SK-N-SH treated with all-trans-retinoic acid at 6 μM for 48 hours (cell line): ENCODE results near the gene ATP13A5.

ENCODE experiments used
- ATAC-seq: fragments of 200-7000 bp; cut with Tn5 transposase; 3 replicates; pipeline ENCODE4 v1.9.1; 2020; ENCODE audit warnings: mild to moderate bottlenecking, moderate library complexity
- ARNTL ChIP-seq: fragments of 450-650 bp; formaldehyde crosslinking; IDR thresholded peaks from 2 replicates; pipeline ENCODE4 v1.5.0; 2020; ENCODE audit warnings: low read depth, mild to moderate bottlenecking, moderate library complexity, borderline replicate concordance
- BACH2 ChIP-seq: fragments of 250-450 bp; sonication (Bioruptor Pico); IDR thresholded peaks from 2 replicates; pipeline ENCODE4 v1.9.0; 2021; ENCODE audit warnings: mild to moderate bottlenecking, borderline replicate concordance
- CSRNP3 ChIP-seq: fragments of 250-450 bp; sonication (Bioruptor Pico); IDR thresholded peaks from 2 replicates; pipeline ENCODE4 v1.5.1; 2021; ENCODE audit warnings: mild to moderate bottlenecking, moderate library complexity
- GLIS3 ChIP-seq: fragments of 250-450 bp; sonication (Bioruptor Pico); IDR thresholded peaks from 2 replicates; pipeline ENCODE4 v1.5.0; 2020; ENCODE audit warnings: mild to moderate bottlenecking, moderate library complexity
- ISL1 ChIP-seq: fragments of 250-450 bp; sonication (Bioruptor Pico); IDR thresholded peaks from 2 replicates; pipeline ENCODE4 v2.1.2; 2022; ENCODE audit warnings: mild to moderate bottlenecking, moderate library complexity
- OSR1 ChIP-seq: fragments of 250-450 bp; sonication (Bioruptor Pico); IDR thresholded peaks from 2 replicates; pipeline ENCODE4 v1.8.0; 2022; ENCODE audit warnings: moderate library complexity, mild to moderate bottlenecking, inconsistent platforms
- PATZ1 ChIP-seq: fragments of 250-450 bp; sonication (Bioruptor Pico); IDR thresholded peaks from 2 replicates; pipeline ENCODE4 v1.8.0; 2020; ENCODE audit warnings: mild to moderate bottlenecking, moderate library complexity, borderline replicate concordance
- POU6F1 ChIP-seq: fragments of 250-450 bp; sonication (Bioruptor Pico); IDR thresholded peaks from 2 replicates; pipeline ENCODE4 v1.8.0; 2021; ENCODE audit warnings: low read depth, mild to moderate bottlenecking, moderate library complexity, borderline replicate concordance
- PPARA ChIP-seq: fragments of 250-450 bp; sonication (Bioruptor Pico); IDR thresholded peaks from 2 replicates; pipeline ENCODE4 v1.5.0; 2020; ENCODE audit warnings: mild to moderate bottlenecking, borderline replicate concordance
- RARB ChIP-seq: fragments of 250-450 bp; sonication (Bioruptor Pico); IDR thresholded peaks from 2 replicates; pipeline ENCODE4 v1.8.0; 2021; ENCODE audit warnings: mild to moderate bottlenecking, moderate library complexity
- SNAI2 ChIP-seq: fragments of 250-450 bp; sonication (Bioruptor Pico); IDR thresholded peaks from 2 replicates; pipeline ENCODE4 v1.5.0; 2020; ENCODE audit warnings: mild to moderate bottlenecking, moderate library complexity
- TCF4 ChIP-seq: fragments of 250-450 bp; sonication (Bioruptor Pico); IDR thresholded peaks from 2 replicates; pipeline ENCODE4 v1.8.0; 2021; ENCODE audit warnings: mild to moderate bottlenecking, moderate library complexity, borderline replicate concordance
- TOX ChIP-seq: fragments of 250-450 bp; sonication (Bioruptor Pico); IDR thresholded peaks from 2 replicates; pipeline ENCODE4 v1.8.0; 2021; ENCODE audit warnings: mild to moderate bottlenecking, moderate library complexity, borderline replicate concordance
- TSHZ2 ChIP-seq: fragments of 250-450 bp; sonication (Bioruptor Pico); IDR thresholded peaks from 2 replicates; pipeline ENCODE4 v1.5.0; 2020; ENCODE audit warnings: mild to moderate bottlenecking, moderate library complexity
- ZC3H10 ChIP-seq: fragments of 250-450 bp; sonication (Bioruptor Pico); IDR thresholded peaks from 2 replicates; pipeline ENCODE4 v1.5.1; 2021; ENCODE audit warnings: mild to moderate bottlenecking, moderate library complexity
- ZFP3 ChIP-seq: fragments of 250-450 bp; sonication (Bioruptor Pico); IDR thresholded peaks from 2 replicates; pipeline ENCODE4 v1.5.0; 2020; ENCODE audit warnings: mild to moderate bottlenecking, moderate library complexity
- ZFP30 ChIP-seq: fragments of 450-650 bp; formaldehyde crosslinking; IDR thresholded peaks from 2 replicates; pipeline ENCODE4 v1.5.0; 2022; ENCODE audit warnings: mild to moderate bottlenecking, moderate library complexity
- ZNF565 ChIP-seq: fragments of 450-650 bp; formaldehyde crosslinking; conservative IDR thresholded peaks from 2 replicates; pipeline ENCODE4 v1.5.0; 2020; ENCODE audit warnings: low read depth, mild to moderate bottlenecking, moderate library complexity
- ZNF70 ChIP-seq: fragments of 450-650 bp; formaldehyde crosslinking; IDR thresholded peaks from 2 replicates; pipeline ENCODE4 v1.5.0; 2020; ENCODE audit warnings: mild to moderate bottlenecking, moderate library complexity
- ZNF8 ChIP-seq: fragments of 450-650 bp; formaldehyde crosslinking; IDR thresholded peaks from 2 replicates; pipeline ENCODE4 v1.5.0; 2020; ENCODE audit warnings: mild to moderate bottlenecking, moderate library complexity
- TF ChIP-seq, protein P1 (sequence below): fragments of 250-450 bp; sonication (Bioruptor Pico); IDR thresholded peaks from 2 replicates; pipeline ENCODE4 v1.5.1; 2020; ENCODE audit warnings: low read depth, mild to moderate bottlenecking, moderate library complexity

Gene ATP13A5

DNA sequence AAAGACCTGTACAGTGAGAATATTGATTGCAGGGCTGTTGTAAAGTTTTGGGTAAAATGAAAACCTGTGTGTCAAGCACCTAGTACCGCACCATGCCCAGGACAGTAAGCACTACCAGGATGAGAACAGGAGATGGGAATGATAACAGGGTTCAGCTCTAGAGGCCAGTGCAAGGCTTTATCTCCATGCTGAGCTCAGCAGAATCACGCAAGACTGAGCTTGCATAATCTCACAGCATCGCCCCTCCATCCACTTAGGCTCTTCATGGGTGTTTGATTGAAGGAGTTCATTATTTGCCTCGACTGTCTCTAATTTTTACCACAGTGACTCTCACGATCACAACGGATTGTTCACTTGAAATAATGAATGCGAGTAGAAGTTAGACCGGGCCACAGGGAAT, 2.9 kb downstream of the ATP13A5 start:
- TF ChIP-seq SNAI2 (CRISPR knock-in tag) (no peak), PATZ1 (CRISPR knock-in tag) (no peak), ISL1 (no peak), ZFP3 (CRISPR knock-in tag) (no peak), ZNF565 (CRISPR knock-in tag) (no peak), TCF4 (CRISPR knock-in tag) (no peak), TOX (no peak), OSR1 (CRISPR knock-in tag) (no peak), ZC3H10 (CRISPR knock-in tag) (no peak), GLIS3 (CRISPR knock-in tag) (no peak), RARB (no peak), ZFP30 (no peak), ZNF70 (CRISPR knock-in tag) (no peak), BACH2 (no peak), ZNF8 (CRISPR knock-in tag) (no peak)
- TF ChIP-seq, protein P1, sequence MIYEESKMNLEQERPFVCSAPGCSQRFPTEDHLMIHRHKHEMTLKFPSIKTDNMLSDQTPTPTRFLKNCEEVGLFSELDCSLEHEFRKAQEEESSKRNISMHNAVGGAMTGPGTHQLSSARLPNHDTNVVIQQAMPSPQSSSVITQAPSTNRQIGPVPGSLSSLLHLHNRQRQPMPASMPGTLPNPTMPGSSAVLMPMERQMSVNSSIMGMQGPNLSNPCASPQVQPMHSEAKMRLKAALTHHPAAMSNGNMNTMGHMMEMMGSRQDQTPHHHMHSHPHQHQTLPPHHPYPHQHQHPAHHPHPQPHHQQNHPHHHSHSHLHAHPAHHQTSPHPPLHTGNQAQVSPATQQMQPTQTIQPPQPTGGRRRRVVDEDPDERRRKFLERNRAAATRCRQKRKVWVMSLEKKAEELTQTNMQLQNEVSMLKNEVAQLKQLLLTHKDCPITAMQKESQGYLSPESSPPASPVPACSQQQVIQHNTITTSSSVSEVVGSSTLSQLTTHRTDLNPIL (CRISPR knock-in tag): no peak
- no peak for ATAC-seq

DNA sequence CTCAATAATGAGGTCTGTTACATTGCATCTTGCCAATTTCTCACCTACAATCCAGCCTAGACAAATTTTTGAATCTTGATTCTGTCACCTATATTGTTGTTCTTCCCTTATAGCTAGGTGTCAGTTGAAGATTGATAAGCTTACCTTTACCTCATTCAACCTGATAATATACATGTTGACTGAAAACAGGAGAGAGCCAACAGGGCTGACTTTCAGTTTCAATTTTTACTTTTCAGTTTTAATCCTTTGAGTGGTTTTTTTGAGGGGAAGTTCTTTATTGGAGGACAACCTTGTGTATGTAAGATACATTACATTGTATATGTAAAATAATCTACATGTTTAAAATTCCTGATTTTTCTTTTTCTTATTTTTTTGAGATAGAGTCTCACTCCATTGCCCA, 5.8 kb downstream of the ATP13A5 start:
- TF ChIP-seq ZC3H10 (CRISPR knock-in tag): no peak
- no peak for TF ChIP-seq PPARA (CRISPR knock-in tag)
- no peak for TF ChIP-seq ZFP3 (CRISPR knock-in tag)
- TF ChIP-seq TSHZ2 (CRISPR knock-in tag): no peak
- no peak for TF ChIP-seq ZNF8 (CRISPR knock-in tag)
- no peak for TF ChIP-seq OSR1 (CRISPR knock-in tag)
- TF ChIP-seq GLIS3 (CRISPR knock-in tag): no peak
- TF ChIP-seq BACH2: no peak
- no peak for TF ChIP-seq ZNF565 (CRISPR knock-in tag)
- no peak for TF ChIP-seq ZNF70 (CRISPR knock-in tag)
- TF ChIP-seq TOX: no peak
- TF ChIP-seq, protein P1 (CRISPR knock-in tag): no peak
- TF ChIP-seq ARNTL (CRISPR knock-in tag): no peak
- TF ChIP-seq ISL1: no peak
- TF ChIP-seq CSRNP3 (CRISPR knock-in tag): no peak
- TF ChIP-seq PATZ1 (CRISPR knock-in tag): no peak
- no peak for TF ChIP-seq TCF4 (CRISPR knock-in tag)
- TF ChIP-seq POU6F1: no peak
- TF ChIP-seq RARB: no peak
- ATAC-seq: no peak
